Measurements from ENCODE around the gene PGAM1.

DNA sequence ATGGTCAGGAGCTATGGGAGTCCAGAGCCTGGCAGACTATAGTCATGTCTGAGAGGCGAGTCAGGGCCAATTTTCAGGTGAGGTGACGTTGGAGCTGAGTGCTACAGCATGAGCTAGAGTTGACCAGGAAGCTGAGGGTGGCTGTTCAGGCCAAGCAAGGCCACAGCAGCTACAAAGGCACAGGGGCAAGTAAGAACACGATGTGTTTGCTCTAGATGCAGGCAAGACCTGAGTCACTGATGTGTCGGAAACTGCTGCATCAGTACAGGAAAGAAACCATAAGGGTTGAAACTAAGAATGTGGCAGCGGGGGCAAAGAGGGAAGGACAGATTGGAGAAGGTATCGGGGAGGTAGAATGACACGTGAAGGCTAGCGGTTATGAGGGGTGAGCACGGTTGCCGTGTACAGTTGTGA is 13.1 kb upstream of the PGAM1 start:
- TF ChIP-seq, protein P1, sequence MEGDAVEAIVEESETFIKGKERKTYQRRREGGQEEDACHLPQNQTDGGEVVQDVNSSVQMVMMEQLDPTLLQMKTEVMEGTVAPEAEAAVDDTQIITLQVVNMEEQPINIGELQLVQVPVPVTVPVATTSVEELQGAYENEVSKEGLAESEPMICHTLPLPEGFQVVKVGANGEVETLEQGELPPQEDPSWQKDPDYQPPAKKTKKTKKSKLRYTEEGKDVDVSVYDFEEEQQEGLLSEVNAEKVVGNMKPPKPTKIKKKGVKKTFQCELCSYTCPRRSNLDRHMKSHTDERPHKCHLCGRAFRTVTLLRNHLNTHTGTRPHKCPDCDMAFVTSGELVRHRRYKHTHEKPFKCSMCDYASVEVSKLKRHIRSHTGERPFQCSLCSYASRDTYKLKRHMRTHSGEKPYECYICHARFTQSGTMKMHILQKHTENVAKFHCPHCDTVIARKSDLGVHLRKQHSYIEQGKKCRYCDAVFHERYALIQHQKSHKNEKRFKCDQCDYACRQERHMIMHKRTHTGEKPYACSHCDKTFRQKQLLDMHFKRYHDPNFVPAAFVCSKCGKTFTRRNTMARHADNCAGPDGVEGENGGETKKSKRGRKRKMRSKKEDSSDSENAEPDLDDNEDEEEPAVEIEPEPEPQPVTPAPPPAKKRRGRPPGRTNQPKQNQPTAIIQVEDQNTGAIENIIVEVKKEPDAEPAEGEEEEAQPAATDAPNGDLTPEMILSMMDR (IDR thresholded peaks at IDR 0.05; ENCODE audit: low read depth, low read length): no peak
- no peak for TF ChIP-seq MYC (IDR thresholded peaks at IDR 0.05; ENCODE audit: low read depth, low read length)
- TF ChIP-seq, protein P2, sequence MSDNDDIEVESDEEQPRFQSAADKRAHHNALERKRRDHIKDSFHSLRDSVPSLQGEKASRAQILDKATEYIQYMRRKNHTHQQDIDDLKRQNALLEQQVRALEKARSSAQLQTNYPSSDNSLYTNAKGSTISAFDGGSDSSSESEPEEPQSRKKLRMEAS (IDR thresholded peaks at IDR 0.05; ENCODE audit: low read depth, low read length): no peak
- no peak for TF ChIP-seq POLR2A (IDR thresholded peaks at IDR 0.05; ENCODE audit: extremely low read depth, insufficient read length)
